Measurements from ENCODE around the gene PGC. TPM values are rescaled to one million over a fixed set of nuclear protein-coding genes. Genes with fewer than 3 reads are reported as not detected.
"Not testable (repeated sequence)": the region's sequence is repeated elsewhere in the genome, so short reads cannot be mapped to it uniquely, and the experiment has no call there.

Gene PGC
- total RNA-seq, 4 donors from 2014 or later = not detected

DNA sequence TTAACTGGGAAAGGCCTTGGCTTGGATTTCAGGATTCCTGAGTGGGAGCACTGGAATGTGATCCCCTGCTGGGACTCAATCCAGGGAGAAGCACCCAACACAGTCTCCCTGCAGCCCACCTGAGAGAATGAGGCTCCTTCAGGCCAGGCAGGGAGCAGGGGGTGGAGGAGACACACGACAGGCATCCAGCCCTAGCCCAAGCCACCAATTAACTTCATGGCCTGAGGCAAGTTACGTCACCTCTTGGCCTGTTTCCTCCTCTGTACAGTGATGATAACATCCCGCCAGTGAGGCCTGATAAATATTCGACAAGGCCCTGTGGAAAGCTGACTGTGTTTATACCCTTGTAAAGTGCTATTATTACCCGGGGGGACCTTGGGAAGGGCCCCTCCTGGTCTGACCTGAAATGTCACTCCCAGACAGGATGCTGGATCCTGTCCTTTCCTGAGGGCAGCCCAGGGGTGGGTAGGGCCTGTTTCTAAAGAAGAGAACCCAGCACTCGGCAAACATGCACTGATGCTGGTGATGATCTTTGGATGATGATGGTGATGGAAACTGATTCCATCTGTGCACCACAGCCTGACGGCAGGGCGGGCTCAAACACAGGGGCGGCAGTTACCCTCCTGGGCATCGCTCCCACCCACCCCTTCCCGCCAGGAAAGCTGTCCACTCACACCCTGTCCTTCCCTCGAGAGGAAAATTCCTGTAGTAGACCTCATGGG lies 20.1 kb upstream of the PGC start:
- peak; percentile 29 for ATAC-seq (ENCODE audit: low FRiP score)
- no peak for DNase-seq (ENCODE audit: low spot score)
- TF ChIP-seq, protein P1, sequence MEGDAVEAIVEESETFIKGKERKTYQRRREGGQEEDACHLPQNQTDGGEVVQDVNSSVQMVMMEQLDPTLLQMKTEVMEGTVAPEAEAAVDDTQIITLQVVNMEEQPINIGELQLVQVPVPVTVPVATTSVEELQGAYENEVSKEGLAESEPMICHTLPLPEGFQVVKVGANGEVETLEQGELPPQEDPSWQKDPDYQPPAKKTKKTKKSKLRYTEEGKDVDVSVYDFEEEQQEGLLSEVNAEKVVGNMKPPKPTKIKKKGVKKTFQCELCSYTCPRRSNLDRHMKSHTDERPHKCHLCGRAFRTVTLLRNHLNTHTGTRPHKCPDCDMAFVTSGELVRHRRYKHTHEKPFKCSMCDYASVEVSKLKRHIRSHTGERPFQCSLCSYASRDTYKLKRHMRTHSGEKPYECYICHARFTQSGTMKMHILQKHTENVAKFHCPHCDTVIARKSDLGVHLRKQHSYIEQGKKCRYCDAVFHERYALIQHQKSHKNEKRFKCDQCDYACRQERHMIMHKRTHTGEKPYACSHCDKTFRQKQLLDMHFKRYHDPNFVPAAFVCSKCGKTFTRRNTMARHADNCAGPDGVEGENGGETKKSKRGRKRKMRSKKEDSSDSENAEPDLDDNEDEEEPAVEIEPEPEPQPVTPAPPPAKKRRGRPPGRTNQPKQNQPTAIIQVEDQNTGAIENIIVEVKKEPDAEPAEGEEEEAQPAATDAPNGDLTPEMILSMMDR (IDR thresholded peaks at IDR 0.05) = no peak

DNA sequence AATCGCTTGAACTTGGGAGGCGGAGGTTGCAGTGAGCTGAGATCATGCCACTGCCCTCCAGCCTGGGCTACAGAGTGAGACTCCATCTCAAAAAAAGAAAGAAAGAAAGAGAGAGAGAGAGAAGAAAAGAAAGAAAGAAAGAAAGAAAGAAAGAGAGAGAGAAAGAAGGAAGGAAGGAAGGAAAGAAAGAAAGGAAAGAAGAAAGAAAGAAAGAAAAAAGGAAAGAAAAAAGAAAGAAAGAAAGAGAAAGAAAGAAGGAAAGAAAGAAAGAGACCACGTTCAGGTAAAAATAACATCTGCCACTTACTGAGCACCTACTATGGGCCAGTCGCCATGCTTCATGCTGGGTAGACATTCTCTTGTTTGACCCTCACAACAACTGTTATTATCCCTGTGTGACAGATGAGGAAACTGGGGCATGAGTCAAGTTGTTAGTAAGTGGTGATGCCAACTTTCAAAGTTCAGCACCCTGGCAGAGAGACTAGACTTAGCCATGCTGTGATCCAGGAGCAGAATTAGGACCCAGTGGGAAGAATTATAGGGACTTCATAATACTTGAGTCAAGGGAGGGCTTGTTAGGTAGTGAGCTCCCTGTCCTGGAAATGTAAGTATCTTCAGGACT lies 19.0 kb upstream of the PGC start:
- not testable (repeated sequence) for ATAC-seq (ENCODE audit: low FRiP score); DNase-seq (ENCODE audit: low spot score)

- ATAC-seq (ENCODE audit: low FRiP score) = no peak
- no peak for DNase-seq (ENCODE audit: low spot score)
- TF ChIP-seq, protein P1 (IDR thresholded peaks at IDR 0.05) = no peak
Observed at GRCh38 chr6:41763470-41763869, 16.3 kb upstream of the PGC start.

DNA sequence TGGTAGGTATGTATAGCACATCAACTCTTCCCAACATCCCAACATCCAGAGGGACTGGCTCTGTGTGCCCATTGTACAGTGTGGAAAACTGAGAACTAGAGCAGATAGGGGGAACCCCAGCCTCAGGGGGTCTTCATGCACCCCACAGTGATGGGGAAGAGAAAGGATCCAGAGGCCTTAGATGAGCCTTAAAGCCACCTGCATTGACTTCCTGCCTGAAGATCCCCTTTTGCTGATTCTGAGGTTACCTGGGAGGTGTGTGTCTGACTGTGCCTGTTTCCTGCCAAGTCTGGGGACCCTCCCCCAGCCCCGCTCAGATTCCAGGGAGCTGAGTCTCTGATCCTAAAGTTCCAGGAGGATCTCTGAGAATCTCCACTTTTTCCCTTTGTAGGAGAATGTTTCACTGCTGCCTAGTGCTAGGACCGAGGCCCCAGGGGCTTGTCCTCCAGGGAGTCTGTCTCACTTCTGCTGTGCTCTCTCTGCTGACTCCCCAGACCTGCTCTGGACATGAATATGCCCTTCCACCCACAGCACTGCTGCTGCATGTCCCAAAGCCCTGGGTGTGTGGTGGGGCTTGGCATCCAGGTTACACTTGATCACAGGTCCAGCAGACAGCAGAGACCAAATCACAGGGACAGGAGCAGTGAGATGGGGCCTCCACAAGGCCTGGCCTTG lies 12.8 kb upstream of the PGC start:
- DNase-seq (ENCODE audit: low spot score) = no peak
- TF ChIP-seq, protein P1 (IDR thresholded peaks at IDR 0.05) = no peak
- no peak for ATAC-seq (ENCODE audit: low FRiP score)

- no peak for ATAC-seq (ENCODE audit: low FRiP score)
- TF ChIP-seq, protein P1 (IDR thresholded peaks at IDR 0.05) = no peak
- no peak for DNase-seq (ENCODE audit: low spot score)
Observed at GRCh38 chr6:41759106-41759904, 12.1 kb upstream of the PGC start.

- ATAC-seq (ENCODE audit: low FRiP score) = no peak
- TF ChIP-seq, protein P1 (IDR thresholded peaks at IDR 0.05) = no peak
- DNase-seq (ENCODE audit: low spot score) = no peak
Observed at GRCh38 chr6:41758641-41759035, 11.4 kb upstream of the PGC start.

All from omental fat pad (tissue), 4 donors.